GM10847 (cell line): ENCODE measurements around the gene KIF19.

Source experiments
- POLR2A ChIP-seq: IDR thresholded peaks from 2 replicates; pipeline ENCODE4 v1.6.1; 2011; ENCODE audit not compliant: insufficient read length; ENCODE audit errors: extremely low read depth

KIF19 gene

DNA sequence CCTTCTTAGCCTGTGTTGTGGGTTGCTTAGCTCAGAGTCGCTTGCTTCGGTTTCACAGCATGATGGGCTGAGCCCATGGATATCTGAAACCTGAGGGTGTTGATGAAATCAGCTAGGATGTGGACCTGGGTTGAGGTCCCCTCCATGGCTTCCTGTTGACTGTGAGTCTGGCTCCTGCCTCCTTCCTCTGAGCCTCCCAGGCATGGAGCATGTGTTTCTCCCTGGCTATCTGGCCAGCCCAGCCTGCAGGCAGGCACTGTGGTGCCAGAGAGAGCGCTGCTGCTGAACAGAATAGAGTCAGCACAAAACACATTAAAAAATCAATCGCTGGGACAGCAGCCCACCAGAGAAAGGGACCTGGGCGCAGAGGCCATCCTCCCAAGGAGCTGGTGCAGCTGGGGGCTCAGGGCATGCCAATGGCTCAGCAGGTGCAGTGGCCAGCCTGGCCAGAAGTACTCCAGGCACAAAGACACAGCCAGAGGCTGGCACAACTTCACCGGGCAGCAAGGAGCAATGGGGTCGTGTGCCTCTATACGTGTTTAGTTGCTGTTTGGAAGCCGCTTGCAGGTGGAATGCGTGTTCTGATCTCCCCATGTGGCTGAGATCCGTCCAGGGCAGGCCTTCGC, 77.6 kb downstream of the KIF19 start:
- no peak for TF ChIP-seq POLR2A

DNA sequence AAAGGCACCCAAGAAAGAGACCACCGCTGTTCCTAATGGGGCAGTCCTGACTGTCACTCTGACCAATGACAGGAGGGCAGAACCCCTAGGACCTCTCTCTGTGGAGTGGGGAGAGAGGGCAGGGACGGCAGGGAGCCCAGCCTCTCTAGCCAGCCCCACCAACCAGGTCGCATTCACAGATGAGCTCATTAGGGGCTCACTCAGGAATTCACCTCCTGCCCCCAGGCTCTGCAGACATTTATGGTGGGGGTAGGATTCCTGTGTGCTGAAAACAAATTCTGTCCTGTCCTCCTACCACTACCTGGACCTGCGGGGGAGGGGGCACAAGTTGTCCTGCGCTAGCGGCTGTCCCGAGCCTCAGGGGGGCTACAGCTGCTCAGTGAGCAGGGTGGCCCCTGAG, 78.2 kb downstream of the KIF19 start:
- TF ChIP-seq POLR2A, result no peak

DNA sequence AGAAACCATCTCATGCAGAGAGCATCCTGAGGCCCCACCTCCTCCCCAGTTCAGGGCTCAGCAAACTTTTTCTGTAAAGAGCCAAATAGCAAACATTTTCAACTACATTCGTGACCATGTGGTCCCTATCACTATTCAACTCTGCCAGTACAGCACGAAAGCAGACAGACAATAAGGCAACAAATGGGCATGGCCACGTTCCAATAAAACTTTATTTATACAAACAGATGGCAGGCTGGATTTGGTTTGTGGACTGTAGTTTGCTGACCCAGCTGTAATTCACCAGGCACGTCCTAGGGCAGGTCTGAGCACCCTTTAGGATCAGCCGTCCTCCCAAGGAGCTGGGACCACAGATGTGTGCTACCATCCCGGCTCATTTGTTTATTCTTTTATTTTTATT, 78.8 kb downstream of the KIF19 start:
- no peak for TF ChIP-seq POLR2A
